ENCODE measurements around the gene WDR37. TPM values are rescaled to one million over a fixed set of nuclear protein-coding genes. Genes with fewer than 3 reads are reported as not detected.
"Not testable (repeated sequence)": the region's sequence is repeated elsewhere in the genome, so short reads cannot be mapped to it uniquely, and the experiment has no call there.

WDR37 gene
- total RNA-seq, 1 donor from 2014 or later, result 8.3 TPM

DNA sequence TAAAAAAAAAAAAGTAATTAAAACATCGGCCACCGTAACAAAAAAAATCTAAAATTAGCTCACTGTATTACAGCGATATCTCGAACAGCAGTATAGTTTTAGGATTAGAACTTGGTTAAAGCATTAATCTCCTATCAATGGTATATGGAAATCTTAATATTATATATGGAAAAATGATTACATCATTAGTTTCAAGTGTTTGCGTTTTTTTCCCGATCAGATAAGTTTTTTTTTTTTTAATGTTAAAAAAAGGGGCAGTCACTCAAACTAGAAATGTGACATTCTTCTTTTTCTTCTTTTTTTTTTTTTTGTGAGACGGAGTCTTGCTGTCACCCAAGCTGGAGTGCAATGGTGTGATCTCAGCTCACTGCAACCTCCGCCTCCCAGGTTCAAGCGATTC, 14.7 kb upstream of the WDR37 start:
- DNase-seq, result no peak

DNA sequence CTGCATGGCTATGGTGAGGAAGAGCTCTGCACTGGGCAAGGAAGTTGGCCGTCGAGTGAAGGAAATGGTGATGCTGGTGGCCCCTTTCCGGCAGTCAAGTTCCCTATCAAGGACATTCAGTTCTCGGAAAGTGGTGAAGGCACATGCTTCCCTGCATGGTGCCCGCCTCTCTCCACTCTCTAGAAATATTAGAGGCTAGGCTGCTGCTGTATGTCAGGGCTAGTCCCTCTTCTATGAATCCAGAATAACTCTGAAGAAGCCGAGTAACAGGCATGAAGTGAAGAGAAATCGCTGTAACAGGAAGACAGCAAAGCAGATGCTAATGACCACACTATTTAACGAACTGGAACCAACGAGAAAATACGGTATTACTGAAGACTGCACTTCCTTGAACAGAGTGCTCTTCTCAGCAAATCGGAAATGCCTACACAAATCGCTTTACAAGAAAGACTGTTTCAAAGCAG, 12.6 kb upstream of the WDR37 start:
- DNase-seq, result peak; percentile 35

GRCh38 chr10:1044146-1044545, 12.0 kb upstream of the WDR37 start:
- DNase-seq, result no peak

- DNase-seq, result no peak
These were observed 11.2 kb upstream of the WDR37 start for GRCh38 chr10:1044964-1045363.

DNA sequence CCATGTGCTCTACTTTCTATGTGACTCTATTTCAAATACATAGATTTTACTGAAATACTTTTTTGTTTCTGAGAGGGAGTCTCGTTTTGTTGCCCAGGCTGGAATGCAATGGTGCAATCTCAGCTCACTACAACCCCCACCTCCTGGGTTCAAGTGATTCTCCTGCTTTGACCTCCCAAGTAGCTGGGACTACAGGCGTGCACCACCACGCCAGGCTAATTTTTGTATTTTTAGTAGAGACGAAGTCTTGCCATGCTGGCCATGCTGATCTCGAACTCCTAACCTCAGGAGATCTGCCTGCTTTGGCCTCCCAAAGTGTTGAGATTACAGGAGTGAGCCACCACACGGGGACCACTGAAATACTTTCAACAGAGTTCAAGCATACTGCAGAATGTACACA, 10.8 kb upstream of the WDR37 start:
- DNase-seq, result no peak

- DNase-seq, result no peak
These were observed 8.2 kb upstream of the WDR37 start for GRCh38 chr10:1047937-1048336.

GRCh38 chr10:1048349-1048731, 7.8 kb upstream of the WDR37 start:
- no peak for DNase-seq

- DNase-seq, result peak; percentile 99
These were observed 7.3 kb upstream of the WDR37 start, which contains the start of gene IDI1 for GRCh38 chr10:1048732-1049424. TSS of gene IDI1 (minus strand) at chr10:1049119. CDS start at chr10:1049003, 116 bp downstream.

DNA sequence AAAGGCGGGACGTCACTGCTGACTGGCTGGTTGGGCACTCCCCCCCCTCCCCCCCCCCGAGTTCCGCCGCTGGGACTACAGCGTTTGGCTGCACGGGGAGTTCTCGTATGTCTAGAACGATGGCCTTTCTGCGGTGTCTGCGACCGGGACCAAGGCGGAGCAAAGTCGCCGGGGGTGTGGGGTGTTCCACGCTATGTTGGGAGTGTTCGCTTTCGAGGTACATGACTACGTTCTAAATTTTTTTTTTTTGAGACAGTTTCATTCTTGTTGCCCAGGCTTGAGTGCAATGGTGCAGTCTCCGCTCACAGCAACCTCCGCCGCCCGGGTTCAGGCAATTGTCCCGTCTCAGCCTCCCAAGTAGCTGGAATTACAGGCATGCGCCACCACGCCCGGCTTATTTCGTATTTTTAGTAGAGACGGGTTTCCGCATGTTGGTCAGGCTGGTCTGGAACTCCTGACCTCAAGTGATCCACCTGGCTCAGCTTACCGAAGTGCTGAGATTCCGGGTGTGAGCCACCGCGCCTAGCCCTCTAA, 6.7 kb upstream of the WDR37 start:
- no peak for DNase-seq

DNA sequence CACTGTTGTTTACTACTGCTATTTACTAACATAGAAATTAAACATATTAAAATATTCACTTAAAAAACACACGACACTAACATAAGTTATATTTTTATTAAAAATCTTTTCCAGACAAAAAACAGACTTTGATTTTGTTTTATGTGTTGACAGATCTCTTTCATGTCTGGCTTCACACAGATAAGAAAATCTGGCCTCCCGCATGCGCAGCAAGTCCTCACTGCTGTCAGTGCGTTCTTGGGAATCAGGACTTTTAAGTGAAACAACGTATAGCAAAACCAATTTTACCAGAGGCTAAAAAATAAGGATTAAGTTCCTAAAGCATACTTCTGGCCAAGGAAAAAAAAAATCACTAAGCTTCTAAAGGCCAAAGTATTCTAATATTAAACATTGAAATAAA, 6.0 kb upstream of the WDR37 start:
- no peak for DNase-seq

DNA sequence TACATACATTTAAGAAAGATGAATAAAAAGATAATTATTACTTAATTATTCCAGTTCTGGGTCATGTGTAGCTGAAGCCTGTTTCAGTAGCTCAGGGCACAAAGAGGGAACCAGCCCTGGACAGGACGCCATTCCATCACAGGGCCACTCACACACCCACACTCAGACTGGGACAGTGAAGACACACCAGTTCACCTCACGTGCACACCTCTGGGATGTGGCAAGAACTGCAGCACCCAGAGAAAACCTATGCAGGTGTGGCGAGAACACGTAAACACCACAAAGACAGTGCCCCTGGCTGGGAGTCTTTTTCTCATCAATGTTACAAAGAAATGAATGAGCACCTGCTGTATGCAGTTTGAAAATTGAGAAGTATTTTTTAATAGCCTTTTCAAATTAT, 5.6 kb upstream of the WDR37 start:
- no peak for DNase-seq

DNA sequence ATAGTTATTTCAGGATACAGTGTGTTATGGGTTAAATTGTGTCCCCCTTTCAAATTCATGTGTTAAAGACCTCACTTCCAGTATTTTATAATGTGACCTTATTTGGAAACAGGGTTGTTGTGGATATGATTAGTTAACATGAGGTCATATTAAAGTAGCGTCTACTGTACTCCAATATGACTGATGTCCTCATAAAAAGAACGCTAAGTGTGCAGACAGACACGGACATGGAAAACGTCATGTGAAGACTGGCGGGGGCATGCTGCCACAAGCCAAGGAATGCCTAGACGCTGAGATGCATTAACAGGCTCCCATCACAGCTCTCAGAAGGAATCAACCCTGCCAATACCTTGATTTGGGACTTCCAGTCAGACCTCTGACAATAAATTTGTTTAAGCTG, 1.5 kb upstream of the WDR37 start:
- DNase-seq, result no peak

- DNase-seq, result no peak
These were observed 997 bp downstream of the WDR37 start for GRCh38 chr10:1057106-1057657.

- DNase-seq, result no peak
These were observed 1.8 kb downstream of the WDR37 start for GRCh38 chr10:1058017-1058416.

DNA sequence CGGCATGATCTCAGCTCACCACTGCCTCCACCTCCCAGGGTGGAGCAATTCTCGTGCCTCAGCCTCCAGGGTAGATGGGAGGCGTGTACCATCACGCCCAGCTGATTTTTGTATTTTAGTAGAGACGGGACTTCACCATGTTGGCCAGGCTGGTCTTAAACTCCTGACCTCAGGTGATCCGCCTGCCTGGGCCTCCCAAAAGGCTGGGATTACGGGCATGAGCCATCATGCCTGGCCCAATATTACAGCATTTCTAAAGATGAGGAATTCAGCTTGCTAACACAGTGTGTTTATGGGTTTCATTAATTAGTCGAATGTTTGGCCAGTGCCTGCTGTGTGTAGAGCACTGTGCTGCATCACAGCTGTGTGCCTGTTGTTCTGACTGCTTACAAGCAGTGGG, 3.7 kb downstream of the WDR37 start:
- DNase-seq, result no peak

GRCh38 chr10:1061930-1062774, 6.0 kb downstream of the WDR37 start:
- no peak for DNase-seq

DNA sequence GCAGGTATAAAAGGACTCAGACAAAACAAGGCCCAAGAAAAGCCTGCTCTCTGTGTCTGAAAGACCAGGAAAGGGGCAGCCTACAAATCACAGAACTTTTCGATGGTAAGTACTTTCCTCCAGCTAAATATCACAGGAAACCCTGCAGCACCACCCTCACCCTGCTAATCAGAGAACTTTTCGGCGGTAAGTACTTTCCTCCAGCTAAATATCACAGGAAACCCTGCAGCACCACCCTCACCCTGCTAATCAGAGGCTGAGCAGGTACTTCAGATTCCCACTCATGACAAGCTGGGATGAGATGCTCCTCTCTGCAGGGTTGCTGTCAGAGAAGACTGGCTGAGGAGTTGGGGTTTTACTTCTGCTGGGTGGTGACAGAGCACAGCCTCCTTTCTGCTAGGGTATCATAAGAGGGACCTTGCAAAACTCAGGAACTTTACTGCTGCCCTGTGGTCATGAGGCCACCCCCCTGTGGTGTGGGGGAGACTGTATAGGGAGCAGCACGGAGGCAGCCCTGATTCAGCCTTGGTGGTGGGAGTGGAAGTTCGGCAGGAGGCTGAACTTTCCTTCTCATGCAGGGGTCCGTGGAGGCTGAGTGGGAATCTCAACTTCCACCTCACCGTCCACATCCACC, 7.2 kb downstream of the WDR37 start:
- no peak for DNase-seq

GRCh38 chr10:1064964-1065247, 8.7 kb downstream of the WDR37 start:
- no peak for DNase-seq

GRCh38 chr10:1066734-1067133, 10.5 kb downstream of the WDR37 start:
- DNase-seq, result not testable (repeated sequence)

DNA sequence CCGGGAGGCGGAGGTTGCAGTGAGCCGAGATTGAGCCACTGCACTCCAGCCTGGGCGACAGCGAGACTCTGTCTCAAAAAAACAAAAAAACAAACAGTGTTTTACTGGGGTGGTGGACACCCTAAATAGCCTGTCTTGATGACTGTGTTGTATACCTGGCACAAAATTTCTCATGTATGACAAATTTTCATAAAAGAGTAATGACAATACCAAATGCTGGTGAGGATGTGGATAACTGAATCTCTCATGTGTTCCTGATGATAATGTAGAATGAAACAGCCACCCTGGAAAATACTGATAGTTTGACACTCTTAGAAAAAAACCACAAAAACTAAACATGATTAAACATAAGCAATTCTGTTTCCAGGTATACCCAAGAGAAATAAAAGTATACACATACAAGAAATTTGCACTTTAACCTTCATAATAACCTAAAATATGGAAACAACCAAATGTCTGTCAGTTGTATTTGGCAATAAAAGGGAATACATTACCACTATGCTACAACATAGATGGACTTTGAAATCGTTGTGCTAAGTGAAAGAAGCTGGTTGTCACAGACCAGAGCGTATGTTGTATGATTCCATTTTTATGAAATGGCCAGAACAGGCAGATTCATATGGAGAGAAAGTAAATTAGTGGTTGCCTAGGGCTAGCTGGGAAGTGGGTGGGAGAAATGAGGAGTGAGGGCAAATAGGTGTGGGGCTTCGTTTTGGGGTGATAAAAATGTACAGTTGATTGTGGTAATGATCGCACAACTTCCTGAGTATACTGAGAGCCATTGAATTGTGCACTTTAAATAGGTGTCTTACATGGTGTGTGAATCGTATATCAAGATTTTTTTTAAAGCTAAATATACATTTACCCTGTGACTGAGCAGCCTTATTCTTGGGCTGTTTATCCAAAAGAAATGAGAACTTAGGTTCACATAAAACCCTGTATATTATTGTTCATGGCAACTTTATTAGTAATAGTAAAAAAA, 12.5 kb downstream of the WDR37 start:
- DNase-seq, result no peak

GRCh38 chr10:1070919-1071318, 14.7 kb downstream of the WDR37 start:
- no peak for DNase-seq
